ENCODE measurements around the gene LOXL1. TPM values are rescaled to one million over a fixed set of nuclear protein-coding genes. Genes with fewer than 3 reads are reported as not detected.

The LOXL1 gene
- total RNA-seq, 1 donor from 2014 or later = 29.0 TPM

GRCh38 chr15:73984208-73984979 lies 58.1 kb downstream of the LOXL1 start:
- DNase-seq (ENCODE audit: extremely low spot score in 2 of 2) = no peak
- peak overlapping the region; percentile 96 for H3K27ac ChIP-seq
- no peaks in the 10 kb centered on the region for H3K9me3 ChIP-seq
- H3K4me1 ChIP-seq = peaks cover 80% of the 10 kb centered on the region
- no peaks in the 10 kb centered on the region for H3K27me3 ChIP-seq
- TF ChIP-seq POLR2A (IDR thresholded peaks at IDR 0.05) (no peak), CTCF (IDR thresholded peaks at IDR 0.05) (no peak), POLR2AphosphoS5 (IDR thresholded peaks at IDR 0.05; ENCODE audit: insufficient read depth in 1 of 2, low read depth in 1 of 2) (no peak)
- H3K36me3 ChIP-seq = no peaks in the 10 kb centered on the region
- intact Hi-C loops (cut with DNase I) = no loop called here
- no peak overlapping the region for H3K4me3 ChIP-seq

- Histone ChIP-seq H3K4me3 (no peak overlapping the region), H3K27me3 (no peaks in the 10 kb centered on the region), H3K4me1 (peaks cover 89% of the 10 kb centered on the region), H3K27ac (peak overlapping the region; percentile 96), H3K36me3 (no peaks in the 10 kb centered on the region), H3K9me3 (no peaks in the 10 kb centered on the region)
- DNase-seq (ENCODE audit: extremely low spot score in 2 of 2) = no peak
- TF ChIP-seq POLR2A (IDR thresholded peaks at IDR 0.05) (no peak), POLR2AphosphoS5 (IDR thresholded peaks at IDR 0.05; ENCODE audit: insufficient read depth in 1 of 2, low read depth in 1 of 2) (no peak), CTCF (IDR thresholded peaks at IDR 0.05) (no peak)
- intact Hi-C loops (cut with DNase I) = no loop called here
Observed at GRCh38 chr15:73985101-73985873, 59.0 kb downstream of the LOXL1 start.

- Histone ChIP-seq H3K27me3 (no peaks in the 10 kb centered on the region), H3K4me1 (peaks cover 93% of the 10 kb centered on the region), H3K27ac (peak overlapping the region; percentile 16), H3K9me3 (no peaks in the 10 kb centered on the region), H3K4me3 (no peak overlapping the region), H3K36me3 (no peaks in the 10 kb centered on the region)
- intact Hi-C loops (cut with DNase I) = no loop called here
- TF ChIP-seq POLR2A (IDR thresholded peaks at IDR 0.05) = no peak
- no peak for TF ChIP-seq POLR2AphosphoS5 (IDR thresholded peaks at IDR 0.05; ENCODE audit: insufficient read depth in 1 of 2, low read depth in 1 of 2)
- no peak for TF ChIP-seq CTCF (IDR thresholded peaks at IDR 0.05)
- no peak for DNase-seq (ENCODE audit: extremely low spot score in 2 of 2)
Observed at GRCh38 chr15:73986055-73986775, 60.0 kb downstream of the LOXL1 start.

- Histone ChIP-seq H3K36me3 (no peaks in the 10 kb centered on the region), H3K4me1 (peaks cover 93% of the 10 kb centered on the region), H3K4me3 (no peak overlapping the region), H3K27me3 (no peaks in the 10 kb centered on the region), H3K27ac (peak overlapping the region; percentile 16), H3K9me3 (no peaks in the 10 kb centered on the region)
- no peak for TF ChIP-seq POLR2A (IDR thresholded peaks at IDR 0.05)
- no peak for TF ChIP-seq POLR2AphosphoS5 (IDR thresholded peaks at IDR 0.05; ENCODE audit: insufficient read depth in 1 of 2, low read depth in 1 of 2)
- DNase-seq (ENCODE audit: extremely low spot score in 2 of 2) = no peak
- intact Hi-C loops (cut with DNase I) = no loop called here
Observed at GRCh38 chr15:73986776-73987056, 60.5 kb downstream of the LOXL1 start.

GRCh38 chr15:73987250-73987649 lies 61.0 kb downstream of the LOXL1 start:
- Histone ChIP-seq H3K27ac (peak overlapping the region; percentile 16), H3K27me3 (no peaks in the 10 kb centered on the region), H3K4me1 (peaks cover 88% of the 10 kb centered on the region), H3K36me3 (no peaks in the 10 kb centered on the region), H3K4me3 (no peak overlapping the region), H3K9me3 (no peaks in the 10 kb centered on the region)
- intact Hi-C loops (cut with DNase I) = no loop called here
- DNase-seq (ENCODE audit: extremely low spot score in 2 of 2) = no peak
- TF ChIP-seq POLR2A (IDR thresholded peaks at IDR 0.05) = no peak
- TF ChIP-seq CTCF (IDR thresholded peaks at IDR 0.05) = no peak
- TF ChIP-seq POLR2AphosphoS5 (IDR thresholded peaks at IDR 0.05; ENCODE audit: insufficient read depth in 1 of 2, low read depth in 1 of 2) = no peak

Measured in vagina (tissue), 2 donors.